Hematopoietic multipotent progenitor cell treated with erythropoietin and hydrocortisone succinate and interleukin-3 and kit ligand, for 6 days (in vitro differentiated cells): ENCODE results near the gene DNAH7.
"Not testable (repeated sequence)": the region's sequence is repeated elsewhere in the genome, so short reads cannot be mapped to it uniquely, and the experiment has no call there.

Experiments used
- DNase-seq: peaks from one replicate; pipeline ENCODE4 v3.0.0-alpha.2; 2015

The DNAH7 gene

DNA sequence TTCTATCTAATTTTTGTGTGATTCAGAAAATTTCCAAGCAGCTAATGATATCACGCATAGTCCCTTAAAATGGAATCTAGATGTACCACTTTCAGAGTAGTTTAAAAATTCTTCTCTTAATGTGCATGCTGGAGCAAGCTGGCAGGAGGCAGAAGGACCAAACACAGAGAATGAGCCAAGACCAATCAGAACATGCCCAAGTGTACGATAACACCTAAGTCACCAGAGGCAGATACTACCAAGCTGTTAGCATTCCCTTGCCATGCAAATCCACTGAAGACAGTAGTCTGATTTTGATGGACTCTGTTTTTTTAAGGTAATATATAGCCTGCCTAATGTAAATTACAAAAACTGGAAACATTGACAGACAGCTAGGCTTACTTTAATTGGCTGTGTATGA is 109.3 kb downstream of the DNAH7 start:
- DNase-seq = no peak

DNA sequence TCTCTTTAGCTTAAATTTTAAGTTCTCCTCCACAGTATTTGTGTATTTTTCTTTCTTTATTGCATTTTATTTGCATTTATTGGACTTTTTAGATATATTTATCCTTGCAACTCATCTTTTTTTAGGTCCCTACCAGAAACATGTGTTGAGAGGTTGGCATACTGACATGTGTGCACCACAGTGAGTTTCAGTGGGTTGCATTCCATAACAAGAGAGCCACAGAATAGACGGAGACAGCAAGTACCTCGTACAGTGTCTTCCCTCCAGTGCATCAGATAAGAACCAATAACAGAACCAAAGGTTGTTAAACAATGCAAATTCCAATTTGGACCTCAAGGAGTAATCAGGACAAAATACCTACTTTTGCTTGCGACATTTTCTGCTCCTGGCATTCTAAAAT is 111.9 kb downstream of the DNAH7 start:
- DNase-seq = no peak

DNA sequence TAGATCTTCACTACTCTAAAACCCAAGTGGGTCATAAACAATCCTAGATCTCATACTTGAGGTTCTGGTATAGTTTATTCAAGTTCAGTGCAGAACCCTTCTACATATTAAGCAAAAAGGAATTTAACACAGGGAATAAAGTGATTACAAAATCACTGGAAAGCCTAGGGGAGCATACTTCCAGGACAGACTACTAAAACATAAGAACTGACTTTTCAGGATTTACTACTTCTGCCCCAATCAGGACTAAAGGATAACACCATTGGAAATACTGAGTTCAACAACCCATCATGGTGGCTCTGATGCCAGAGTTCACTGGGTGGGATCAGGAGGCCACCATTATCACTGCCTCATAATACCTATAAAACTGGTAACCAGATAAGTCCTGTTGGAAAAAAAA is 123.6 kb downstream of the DNAH7 start:
- no peak for DNase-seq

DNA sequence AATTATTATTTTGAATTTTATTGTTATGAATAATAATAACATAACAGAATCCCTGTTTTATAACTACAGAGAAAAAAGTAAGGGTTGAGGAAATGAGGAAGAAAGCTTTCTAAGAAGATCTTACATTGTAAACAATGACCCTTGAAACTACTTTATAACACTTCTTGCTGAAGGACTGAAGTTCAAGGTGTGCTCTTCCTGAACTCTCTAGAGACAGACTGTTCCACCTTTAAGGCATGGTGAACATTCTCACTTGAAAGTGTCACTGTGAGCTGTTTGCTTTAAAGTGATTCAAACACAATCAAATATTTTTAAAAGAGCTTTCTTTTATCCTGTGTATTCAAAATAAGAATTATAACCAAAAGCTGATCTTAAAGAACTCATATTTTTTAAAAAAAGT is 131.5 kb downstream of the DNAH7 start:
- no peak for DNase-seq

DNA sequence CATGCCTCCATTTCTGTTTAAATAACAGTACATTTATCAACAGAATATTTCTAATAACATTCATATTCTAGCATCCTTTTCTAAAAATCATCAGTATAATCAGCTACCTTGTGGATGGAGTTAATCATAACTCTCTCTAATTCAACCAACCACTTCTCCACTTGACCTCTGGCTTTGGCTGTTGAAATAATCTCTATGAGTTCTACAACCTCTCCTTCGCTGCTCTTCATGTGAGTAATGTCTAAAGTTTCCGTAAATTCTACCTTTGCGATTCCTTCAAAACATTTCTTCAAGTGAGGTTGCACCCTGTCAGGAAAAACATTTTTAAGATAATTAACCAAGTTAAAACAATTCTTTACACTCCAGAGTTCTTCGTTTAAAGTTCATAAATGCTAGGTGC is 134.2 kb downstream of the DNAH7 start:
- no peak for DNase-seq

DNA sequence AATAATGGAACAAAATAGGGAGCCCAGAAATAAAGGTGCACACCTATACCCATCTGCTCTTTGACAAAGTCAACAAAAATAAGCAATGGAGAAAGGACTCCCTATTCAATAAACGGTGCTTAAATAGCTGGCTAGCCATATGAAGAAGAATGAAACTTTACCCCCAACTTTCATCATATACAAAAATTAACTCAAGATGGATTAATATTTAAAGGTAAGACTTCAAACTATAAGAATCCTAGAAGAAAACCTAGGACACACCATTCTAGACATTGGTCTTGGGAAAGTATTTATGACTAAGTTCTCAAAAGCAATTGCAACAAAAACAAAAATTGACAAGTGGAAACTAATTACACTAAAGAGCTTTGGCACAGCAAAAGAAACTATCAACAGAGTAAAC is 139.1 kb downstream of the DNAH7 start:
- DNase-seq = no peak

DNA sequence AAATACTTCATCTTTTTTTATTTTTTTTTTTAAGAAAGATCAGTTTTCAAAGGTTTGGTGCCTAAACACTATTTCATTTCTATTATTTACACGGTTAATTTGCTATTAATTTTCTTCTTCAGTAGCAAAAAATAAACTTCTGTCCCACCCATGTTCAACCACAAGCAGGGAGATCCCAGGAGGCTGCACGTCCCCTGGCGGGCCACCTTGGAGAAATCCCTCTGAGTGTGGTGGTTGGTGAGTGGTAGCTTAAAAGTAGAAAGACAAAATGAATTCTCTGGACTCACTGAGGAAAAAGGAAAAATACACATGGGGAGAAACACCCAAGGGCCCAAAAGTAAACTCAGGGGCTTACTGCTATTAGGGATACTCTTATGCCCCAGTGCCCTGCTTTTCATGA is 143.5 kb downstream of the DNAH7 start:
- no peak for DNase-seq

DNA sequence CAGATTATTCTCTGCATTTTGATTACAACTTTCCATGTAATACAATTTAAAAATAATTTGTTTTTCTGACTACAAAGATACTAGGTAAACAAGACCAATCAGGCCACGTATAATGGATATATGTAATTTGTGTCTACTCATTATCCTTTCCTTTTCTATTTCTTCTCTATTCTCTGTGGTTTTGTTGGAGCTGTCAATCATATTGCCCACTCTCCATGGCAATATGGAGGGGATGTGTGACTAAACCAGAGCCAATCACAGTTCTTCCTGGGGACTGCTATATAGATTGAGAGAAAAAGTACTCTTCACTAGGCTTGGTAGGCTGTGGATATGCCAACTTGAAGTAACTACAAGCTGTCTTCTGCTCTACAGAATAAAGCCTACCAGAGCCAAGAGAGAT is 144.7 kb downstream of the DNAH7 start:
- DNase-seq = no peak

DNA sequence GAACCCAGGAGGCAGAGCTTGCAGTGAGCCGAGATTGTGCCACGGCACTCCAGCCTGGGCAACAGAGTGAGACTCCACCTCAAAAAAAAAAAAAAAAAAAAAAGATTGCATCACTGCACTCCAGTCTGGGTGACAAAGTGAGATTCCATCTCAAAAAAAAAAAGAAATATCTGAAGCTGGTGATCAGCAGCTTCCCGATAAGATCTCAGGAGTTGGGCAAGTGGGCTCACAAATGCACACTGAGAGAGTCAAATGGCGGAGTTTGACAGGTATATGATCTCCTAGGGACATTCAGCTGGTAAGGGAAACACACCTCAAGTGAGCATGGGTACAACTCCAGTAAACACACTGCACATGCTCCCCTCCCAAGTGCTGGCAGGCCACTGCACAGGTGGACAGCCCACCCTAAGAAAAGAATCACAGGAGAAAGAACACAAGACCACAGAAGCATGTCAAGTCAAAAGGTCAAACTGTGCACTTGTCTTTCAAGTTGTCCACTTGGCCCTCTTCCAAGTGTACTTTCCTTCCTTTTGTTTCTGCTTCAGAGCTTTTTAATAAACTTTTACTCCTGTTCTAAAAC is 151.5 kb downstream of the DNAH7 start:
- DNase-seq = not testable (repeated sequence)

DNA sequence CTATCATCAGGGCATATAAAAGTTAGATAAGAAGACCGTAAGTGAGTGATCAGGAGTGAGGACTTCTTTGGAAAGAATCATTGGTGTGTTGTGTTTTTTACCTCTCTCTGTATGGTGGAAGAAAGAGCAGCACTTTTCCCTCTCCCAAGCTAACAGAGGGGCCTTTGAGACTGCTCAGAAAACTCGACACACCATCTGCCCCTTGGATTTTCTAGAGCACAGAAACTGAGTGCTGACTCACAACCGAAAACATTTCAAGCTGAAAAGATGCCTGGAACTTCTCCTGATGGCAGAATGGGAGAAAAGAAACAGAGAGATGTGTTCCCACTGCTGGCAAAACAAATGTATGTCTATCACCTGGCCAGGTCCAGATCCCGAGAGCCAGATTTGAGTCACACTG is 156.6 kb downstream of the DNAH7 start:
- no peak for DNase-seq

DNA sequence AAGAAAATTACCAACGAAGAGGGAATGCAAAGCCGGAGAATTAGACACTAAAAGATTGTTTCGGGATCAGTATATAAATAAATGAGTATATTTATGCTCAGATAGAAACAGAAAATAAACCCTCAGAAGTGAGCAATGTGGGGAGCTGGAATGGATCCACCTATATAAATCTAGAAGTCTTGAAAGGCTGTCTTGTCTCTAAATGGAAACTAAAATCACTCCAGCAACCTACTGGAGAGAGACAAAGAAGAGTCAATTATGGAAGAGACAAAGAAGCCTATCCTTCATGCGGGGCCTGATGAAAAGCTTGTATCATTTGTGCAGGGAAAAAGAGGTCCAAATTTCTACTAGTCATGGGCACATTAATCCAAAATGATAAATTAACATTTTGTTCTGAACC is 158.1 kb downstream of the DNAH7 start:
- DNase-seq = no peak

DNA sequence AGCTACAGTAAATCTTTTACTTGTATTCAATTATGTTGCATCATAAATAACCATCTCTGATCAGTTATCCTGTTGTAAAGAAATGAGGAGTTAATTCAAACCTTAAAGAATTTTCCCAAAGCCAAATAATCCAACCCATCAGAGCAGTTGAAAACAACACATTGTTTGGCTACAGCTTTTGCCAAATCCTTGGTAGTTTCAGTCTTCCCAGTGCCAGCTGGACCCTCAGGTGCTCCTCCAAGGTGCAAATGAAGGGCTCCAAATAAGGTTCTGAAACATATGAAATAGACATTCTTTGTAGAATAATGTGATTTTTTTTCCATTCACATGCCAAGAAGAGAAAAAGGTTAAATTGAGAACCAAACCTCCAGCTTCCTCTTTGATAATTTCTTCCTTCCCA is 158.7 kb downstream of the DNAH7 start:
- no peak for DNase-seq

DNA sequence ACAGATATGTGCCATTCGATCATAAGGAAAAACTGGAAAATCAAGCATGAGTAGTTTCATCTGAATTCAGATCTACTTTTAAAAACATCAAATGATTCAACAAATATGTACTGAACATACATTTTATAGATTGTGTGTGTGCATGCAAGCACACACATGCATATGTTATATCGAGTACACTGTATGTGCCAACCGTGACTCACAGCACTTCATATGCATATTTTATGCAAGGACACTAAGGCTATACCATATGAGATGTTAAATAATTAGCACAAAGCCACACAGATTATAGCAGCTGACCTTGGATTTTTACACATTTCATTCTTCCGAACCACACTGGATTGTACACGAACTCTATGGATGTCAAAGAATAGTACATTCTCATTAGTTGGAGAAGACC is 161.2 kb downstream of the DNAH7 start:
- DNase-seq = no peak

DNA sequence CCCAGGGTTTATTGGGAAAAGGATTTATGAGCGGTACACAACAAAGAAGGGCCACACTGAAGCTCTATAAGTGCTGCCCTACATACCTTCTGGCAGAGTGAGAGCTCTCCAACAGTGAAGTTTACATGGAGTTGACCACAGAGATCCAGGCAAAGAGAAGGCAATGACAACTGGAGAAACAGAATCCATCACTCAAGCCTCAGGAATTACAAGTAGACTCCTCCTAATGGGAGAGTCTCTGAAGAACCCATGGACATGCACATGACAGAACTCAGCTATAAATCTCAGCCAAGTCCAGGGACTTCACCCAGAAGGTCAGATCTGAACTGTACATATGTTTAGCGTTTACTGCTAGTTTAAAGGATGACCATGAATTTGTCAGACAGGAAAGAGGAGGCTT is 164.7 kb downstream of the DNAH7 start:
- DNase-seq = no peak

DNA sequence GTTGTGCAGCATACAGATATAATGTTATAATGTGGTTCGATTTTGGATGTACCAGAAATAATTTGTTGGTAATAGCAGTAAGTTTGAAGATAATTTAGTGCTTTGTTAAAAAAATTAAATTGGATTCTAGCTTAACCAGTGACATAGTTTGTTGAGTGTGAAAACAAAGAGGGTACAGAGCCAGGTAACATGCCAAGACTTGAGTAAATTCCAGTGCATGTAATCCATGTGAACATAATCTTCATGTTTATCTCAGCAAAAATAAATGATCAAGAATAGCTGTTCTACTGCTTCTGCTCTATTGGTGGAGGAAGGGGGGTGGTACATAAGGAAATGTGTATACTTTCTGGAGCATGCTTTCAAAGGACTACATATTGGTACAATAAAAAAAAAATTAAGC is 165.8 kb downstream of the DNAH7 start:
- DNase-seq = no peak

DNA sequence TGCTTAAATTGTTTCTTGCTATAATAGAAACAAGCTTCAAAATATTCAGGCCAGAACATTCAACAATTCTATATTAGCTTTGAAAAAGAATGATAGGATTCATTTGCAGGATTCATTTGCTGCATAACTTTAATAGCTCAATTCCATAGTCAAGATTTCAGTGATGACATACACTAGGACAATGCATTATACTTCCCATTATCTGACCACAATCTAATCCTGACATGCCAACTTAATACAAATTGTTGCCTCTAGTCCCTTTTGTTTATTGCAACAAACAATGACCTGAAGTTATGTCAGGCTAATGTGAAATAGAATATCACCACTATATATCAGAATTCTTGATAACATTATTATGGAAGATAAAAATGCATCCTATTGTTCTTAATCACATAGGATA is 169.4 kb downstream of the DNAH7 start:
- no peak for DNase-seq

DNA sequence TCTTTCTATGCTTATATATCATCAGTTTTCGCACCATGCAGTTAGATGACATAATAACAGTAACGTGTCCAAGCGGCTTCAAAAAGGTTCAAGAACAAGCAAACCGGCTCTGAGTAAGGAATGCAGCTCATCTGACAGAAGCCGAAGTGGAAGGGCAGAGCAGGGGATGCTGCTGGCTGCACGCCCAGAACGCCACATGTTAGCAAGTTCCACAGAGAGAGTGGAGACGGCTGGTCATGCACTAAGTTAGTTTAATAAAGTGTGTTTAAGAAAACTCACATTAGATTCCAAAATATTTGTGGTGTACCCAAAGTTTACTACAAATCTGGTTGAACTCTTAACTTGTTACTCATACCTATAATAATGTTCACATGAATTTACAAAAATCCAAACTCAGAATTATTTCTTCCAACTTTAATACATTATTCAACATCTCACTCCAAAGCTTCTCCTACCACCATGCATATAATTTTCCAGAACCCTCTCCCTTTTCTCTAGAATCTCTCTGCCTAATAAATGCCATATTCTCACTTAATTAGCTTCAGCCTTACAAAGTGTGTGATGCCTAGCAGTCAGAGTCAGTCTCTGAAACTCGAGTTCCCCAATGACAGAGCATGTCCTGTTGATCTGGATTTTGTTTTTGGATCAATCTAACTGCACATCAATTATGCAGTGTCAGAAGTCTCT is 170.0 kb downstream of the DNAH7 start:
- peak; percentile 10 for DNase-seq

DNA sequence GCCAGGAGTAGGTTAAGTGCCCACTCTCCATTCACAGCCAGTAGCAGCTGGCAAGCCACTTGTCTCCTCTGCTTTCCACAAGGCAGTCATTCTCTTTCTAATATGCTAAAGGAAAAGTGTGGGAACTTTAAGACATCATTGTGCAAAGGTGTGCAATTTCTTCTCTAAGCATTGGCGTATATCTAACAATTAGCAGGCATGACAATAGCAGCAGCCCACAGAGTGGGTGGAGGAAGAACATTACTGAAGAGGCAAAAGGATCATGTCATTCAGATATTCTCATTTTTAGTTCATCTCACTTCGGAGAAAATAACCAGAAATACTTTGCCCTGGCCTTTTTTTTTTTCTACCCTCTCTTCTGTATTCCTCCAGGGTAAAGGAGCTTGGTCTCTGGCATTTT is 177.6 kb downstream of the DNAH7 start:
- DNase-seq = no peak

DNA sequence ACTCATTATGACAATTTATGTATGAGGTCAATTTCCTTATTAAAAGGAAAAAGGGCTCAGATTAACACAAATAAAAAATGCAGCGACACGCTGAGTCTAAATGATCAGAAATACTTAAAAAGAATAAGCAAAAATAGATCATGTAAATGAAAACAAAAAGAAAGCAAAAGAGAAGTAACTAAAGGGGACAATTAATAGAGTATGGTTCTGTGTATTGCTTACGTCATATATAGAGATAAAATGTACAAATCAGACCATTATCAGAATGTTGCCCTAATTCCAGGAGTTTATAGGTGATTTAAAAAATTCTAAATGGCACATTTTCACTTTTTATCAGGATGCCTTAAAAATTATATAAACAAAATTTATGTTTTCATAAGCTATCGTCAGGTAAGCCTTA is 189.5 kb downstream of the DNAH7 start:
- DNase-seq = no peak

DNA sequence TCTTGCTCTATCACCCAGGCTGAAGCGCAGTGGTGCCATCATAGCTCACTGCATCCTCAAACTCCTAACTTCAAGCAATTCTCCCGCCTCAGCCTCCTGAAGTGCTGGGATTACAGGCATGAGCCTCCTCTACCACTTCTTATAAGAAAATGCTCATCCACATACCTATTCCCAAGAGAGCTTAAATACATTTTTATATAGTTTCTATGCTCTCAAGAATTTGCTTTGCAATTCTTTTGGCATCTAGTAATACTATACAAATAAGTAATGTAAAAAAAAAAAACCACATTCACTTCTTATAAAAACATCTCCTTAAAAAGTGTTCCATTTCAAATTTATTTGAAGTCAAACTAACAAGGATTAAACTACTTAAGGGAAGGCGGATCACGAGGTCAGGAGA is 197.3 kb downstream of the DNAH7 start:
- DNase-seq = no peak

DNA sequence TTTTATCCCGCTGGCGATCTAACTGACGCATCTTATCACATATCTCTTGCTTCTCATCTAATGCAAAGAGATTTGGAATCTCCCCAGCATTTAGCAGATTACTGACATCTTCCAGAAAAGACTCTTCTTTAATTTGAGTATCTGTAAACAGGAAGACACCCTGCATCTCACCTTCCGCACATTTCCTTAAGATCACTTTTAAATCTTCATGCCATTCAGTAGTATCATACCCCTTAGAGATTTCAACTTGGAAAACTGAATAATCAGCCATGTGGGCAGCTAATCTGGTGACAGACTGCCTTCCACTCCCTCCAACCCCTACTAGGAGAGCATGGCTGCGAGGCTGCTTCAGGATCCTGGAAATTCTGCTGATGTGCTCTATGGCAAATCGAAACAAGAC is 204.3 kb downstream of the DNAH7 start:
- DNase-seq = no peak

DNA sequence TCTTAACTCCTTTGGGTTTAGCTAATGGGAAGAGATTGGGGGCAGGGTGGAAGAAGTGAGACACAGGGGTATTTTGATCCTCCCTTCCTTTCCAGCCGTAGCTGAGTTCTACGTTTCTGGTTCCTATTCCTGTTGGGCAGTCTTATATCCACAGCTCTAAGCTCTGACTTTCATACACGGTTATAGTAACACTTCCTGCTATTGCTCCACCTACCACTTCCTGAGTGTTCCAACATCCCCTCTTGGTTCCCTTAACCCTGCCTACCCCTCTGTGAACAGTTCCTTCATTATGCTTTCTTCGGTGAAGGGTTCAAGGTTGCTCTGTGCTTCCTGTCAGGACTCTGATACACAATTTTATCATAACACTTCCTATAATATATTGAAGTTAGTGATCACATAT is 205.1 kb downstream of the DNAH7 start:
- peak; percentile 3 for DNase-seq

DNA sequence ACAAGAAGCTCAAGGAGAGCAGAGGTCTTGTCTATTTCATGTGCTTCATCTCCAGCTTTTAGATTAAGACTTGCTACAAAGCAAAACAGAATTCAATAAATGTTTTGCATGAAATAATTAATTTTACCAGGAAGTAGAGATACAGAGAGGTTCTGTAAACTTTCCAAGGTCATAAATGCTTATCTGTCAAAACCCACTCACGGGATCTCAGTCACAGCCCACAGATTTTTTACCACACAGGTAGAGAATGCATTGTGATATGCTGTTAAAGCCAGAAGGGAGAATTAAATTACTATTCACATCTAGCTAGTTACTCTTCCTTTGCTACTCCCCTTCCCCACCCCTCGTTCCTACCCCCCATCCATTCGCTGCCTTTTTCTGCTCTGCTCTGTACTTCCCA is 205.5 kb downstream of the DNAH7 start:
- DNase-seq = no peak

DNA sequence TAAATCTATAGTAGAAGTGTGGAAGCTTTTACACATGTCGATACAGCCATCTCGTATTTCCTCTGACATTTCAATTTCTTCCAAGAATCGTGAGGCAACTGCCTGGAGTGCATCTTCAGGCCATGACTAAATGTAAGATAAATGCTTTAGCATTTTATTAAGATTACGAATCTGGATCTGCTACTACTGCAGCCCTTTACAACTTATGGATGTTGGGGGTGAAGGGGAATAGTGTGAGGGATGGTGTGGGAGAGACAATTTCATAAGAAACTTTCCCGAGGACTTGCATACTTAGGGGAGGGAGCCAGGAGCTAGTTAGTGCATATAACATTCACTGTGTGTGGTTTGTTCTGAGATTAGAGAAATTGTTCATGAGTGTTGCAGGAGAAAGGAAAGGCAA is 206.8 kb downstream of the DNAH7 start:
- DNase-seq = no peak

DNA sequence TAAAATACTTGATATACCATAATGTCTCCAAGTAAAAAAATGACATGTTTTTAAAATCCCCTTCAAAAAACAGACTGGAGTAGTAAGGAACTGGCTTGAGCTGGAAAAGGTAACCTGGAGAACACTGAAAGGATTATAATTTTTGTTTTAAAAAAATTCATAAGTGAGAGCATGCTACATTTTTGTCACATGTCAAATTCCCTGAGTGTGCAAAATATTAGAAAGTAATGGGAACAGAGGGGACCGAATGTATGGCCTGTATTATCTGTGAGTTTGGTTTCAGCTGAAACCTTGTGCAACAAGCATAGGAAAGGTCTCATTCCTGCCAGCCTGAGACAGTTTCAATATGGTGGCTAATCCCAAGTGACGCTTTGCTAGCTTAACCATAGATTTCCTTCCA is 209.1 kb downstream of the DNAH7 start:
- DNase-seq = no peak
